DOHH2 (cell line): ENCODE data around the gene DCAF5.

Source experiments
- H3F3A ChIP-seq: fragments of 200-600 bp; sonication (generic), shearing (Covaris generic); 2 replicates; pipeline ENCODE4 v1.6.0; 2016; ENCODE audit warnings: antibody characterized with exemption, mild to moderate bottlenecking; ENCODE audit not compliant: control insufficient read depth, insufficient read depth
- H3K27ac ChIP-seq: fragments of 200-600 bp; sonication (generic); 2 replicates; pipeline ENCODE4 v1.5.1; 2014; ENCODE audit warnings: low read depth, mild to moderate bottlenecking, low read length, moderate library complexity
- H3K27me3 ChIP-seq: fragments of 200-600 bp; sonication (generic); 2 replicates; pipeline ENCODE4 v1.6.1; 2014; ENCODE audit warnings: mild to moderate bottlenecking, low read length, mixed read lengths; ENCODE audit not compliant: control insufficient read depth
- H3K36me3 ChIP-seq: fragments of 200-600 bp; sonication (generic); 2 replicates; pipeline ENCODE4 v1.6.1; 2014; ENCODE audit warnings: mild to moderate bottlenecking, low read length, moderate library complexity, mixed read lengths; ENCODE audit not compliant: control insufficient read depth
- H3K4me1 ChIP-seq: fragments of 200-600 bp; sonication (generic); 2 replicates; pipeline ENCODE4 v1.6.1; 2014; ENCODE audit warnings: mild to moderate bottlenecking, low read length, mixed read lengths; ENCODE audit not compliant: control insufficient read depth
- H3K4me2 ChIP-seq: fragments of 200-600 bp; sonication (generic); 2 replicates; pipeline ENCODE4 v1.6.0; 2014; ENCODE audit warnings: mild to moderate bottlenecking, low read length, moderate library complexity
- H3K4me3 ChIP-seq: fragments of 200-600 bp; sonication (generic); 2 replicates; pipeline ENCODE4 v1.5.1; 2014; ENCODE audit warnings: mild to moderate bottlenecking, low read length, mixed read lengths
- H3K79me2 ChIP-seq: fragments of 200-600 bp; sonication (generic); 2 replicates; pipeline ENCODE4 v1.6.1; 2014; ENCODE audit warnings: mild to moderate bottlenecking, low read length, mixed read lengths; ENCODE audit not compliant: control insufficient read depth
- H3K9me2 ChIP-seq: fragments of 200-600 bp; sonication (generic); replicated peaks from 2 replicates; pipeline ENCODE4 v1.6.1; 2014; ENCODE audit warnings: mild to moderate bottlenecking, low read length, mixed read lengths; ENCODE audit not compliant: control insufficient read depth
- H3K9me3 ChIP-seq: fragments of 200-600 bp; sonication (generic); 2 replicates; pipeline ENCODE4 v1.6.1; 2014; ENCODE audit warnings: antibody characterized with exemption, low read length, mixed read lengths; ENCODE audit not compliant: control insufficient read depth, insufficient read depth
- H4K20me1 ChIP-seq: fragments of 200-600 bp; sonication (generic); 2 replicates; pipeline ENCODE4 v1.6.0; 2014; ENCODE audit warnings: low read depth, mild to moderate bottlenecking, antibody characterized with exemption, low read length, moderate library complexity; ENCODE audit not compliant: control insufficient read depth, insufficient read depth
- EZH2phosphoT487 ChIP-seq: fragments of 200-600 bp; sonication (generic); IDR thresholded peaks from 2 replicates; pipeline ENCODE4 v1.6.1; 2017; ENCODE audit warnings: borderline replicate concordance, mild to moderate bottlenecking, antibody characterized with exemption, low read length, moderate library complexity, mixed read lengths
- TF ChIP-seq, protein P1 (sequence below): fragments of 200-600 bp; sonication (generic); IDR thresholded peaks from one replicate; pipeline ENCODE4 v1.5.1; 2014; ENCODE audit warnings: antibody characterized with exemption, mild to moderate bottlenecking, low read depth, low read length; ENCODE audit not compliant: poor library complexity, severe bottlenecking

Gene DCAF5

DNA sequence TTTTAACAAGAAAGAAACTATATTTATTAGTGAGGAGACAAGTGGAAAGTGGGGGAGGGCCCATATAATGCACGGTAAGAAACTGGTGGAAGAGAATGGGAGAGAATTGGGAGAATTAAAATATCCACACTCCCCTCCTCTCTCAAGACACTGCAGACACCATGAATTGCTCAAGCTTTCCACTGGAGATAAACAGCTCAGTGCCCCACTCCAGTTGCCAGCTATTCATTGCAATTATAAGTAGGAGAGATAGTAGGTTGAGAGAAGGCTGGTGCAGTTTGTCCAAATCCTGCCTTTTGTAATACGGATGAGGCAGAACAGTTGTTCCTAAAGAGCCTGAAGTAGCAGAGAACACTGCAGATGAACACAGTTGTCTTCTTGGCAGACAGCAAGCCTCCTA, 38.2 kb downstream of the DCAF5 start:
- Histone ChIP-seq H3F3A (no peaks in the 10 kb centered on the region), H3K36me3 (peaks cover 55% of the 10 kb centered on the region), H3K9me3 (no peaks in the 10 kb centered on the region), H3K4me2 (no peak overlapping the region), H3K27me3 (no peaks in the 10 kb centered on the region), H3K27ac (no peak overlapping the region), H3K9me2 (no peaks in the 10 kb centered on the region), H4K20me1 (0 out of 2 replicates have a peak, but pooled peaks cover 2% of the 10 kb centered on the region), H3K4me3 (no peak overlapping the region), H3K4me1 (peaks cover 6% of the 10 kb centered on the region; the same call in 1 of the 2 replicates), H3K79me2 (no peaks in the 10 kb centered on the region)
- TF ChIP-seq, protein P1, sequence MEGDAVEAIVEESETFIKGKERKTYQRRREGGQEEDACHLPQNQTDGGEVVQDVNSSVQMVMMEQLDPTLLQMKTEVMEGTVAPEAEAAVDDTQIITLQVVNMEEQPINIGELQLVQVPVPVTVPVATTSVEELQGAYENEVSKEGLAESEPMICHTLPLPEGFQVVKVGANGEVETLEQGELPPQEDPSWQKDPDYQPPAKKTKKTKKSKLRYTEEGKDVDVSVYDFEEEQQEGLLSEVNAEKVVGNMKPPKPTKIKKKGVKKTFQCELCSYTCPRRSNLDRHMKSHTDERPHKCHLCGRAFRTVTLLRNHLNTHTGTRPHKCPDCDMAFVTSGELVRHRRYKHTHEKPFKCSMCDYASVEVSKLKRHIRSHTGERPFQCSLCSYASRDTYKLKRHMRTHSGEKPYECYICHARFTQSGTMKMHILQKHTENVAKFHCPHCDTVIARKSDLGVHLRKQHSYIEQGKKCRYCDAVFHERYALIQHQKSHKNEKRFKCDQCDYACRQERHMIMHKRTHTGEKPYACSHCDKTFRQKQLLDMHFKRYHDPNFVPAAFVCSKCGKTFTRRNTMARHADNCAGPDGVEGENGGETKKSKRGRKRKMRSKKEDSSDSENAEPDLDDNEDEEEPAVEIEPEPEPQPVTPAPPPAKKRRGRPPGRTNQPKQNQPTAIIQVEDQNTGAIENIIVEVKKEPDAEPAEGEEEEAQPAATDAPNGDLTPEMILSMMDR, result no peak
- TF ChIP-seq EZH2phosphoT487, result no peak

DNA sequence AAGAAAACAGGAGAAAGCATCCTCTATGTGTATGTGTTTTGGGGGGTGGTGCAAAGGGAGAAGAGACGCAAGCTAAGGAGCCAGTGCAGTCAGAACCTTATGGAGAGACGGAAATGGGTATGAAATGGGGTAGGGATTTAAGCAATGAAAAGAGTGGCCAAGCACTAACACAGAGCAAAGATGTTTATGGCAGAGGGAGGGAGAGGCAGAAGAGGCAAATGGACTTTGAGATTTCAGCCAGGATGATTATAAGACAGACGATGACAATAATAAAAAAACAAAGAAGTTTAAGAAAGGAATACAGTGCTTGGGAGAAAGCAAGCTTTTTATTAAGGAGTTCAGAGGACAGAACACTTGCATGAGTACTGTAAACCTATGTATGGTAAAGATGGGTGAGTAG, 44.6 kb downstream of the DCAF5 start:
- H3K9me2 ChIP-seq, result no peaks in the 10 kb centered on the region
- H3K4me3 ChIP-seq, result no peak overlapping the region
- H4K20me1 ChIP-seq, result 0 out of 2 replicates have a peak, but pooled peaks cover 2% of the 10 kb centered on the region
- no peaks in the 10 kb centered on the region for H3F3A ChIP-seq
- H3K27ac ChIP-seq, result no peak overlapping the region
- no peak overlapping the region for H3K4me2 ChIP-seq
- no peaks in the 10 kb centered on the region for H3K9me3 ChIP-seq
- H3K79me2 ChIP-seq, result no peaks in the 10 kb centered on the region
- H3K27me3 ChIP-seq, result no peaks in the 10 kb centered on the region
- peaks cover 37% of the 10 kb centered on the region for H3K36me3 ChIP-seq
- TF ChIP-seq, protein P1, result no peak
- no peak for TF ChIP-seq EZH2phosphoT487
- no peaks in the 10 kb centered on the region for H3K4me1 ChIP-seq

DNA sequence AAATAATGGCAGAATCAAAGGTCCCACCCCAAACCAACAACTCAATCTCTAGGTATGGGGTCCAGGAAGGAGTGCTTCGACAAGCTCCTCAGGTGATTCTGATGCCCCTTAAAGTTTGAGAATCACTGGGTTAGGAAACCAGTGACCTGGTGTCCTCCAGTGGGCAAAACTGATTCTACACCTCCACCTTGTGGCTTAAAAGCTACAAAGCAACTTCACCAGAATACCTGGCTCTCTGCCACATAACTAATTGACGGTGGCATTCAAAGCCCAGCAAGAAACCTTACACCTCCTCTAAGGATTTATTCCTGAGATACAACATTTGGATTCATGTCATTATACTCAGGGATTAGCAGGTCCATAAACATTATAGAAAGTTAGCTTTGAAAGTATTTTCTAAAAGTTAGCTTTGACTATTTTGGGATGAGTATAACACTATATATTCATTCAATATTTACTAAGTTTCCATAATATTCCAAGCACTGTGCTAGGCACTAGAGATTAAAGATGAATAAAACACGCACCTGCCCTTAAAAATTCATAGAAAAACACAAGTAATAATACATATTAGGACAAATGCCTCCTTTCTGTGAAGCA, 45.4 kb downstream of the DCAF5 start:
- peaks cover 42% of the 10 kb centered on the region for H3K36me3 ChIP-seq
- no peaks in the 10 kb centered on the region for H3K9me2 ChIP-seq
- TF ChIP-seq EZH2phosphoT487, result no peak
- TF ChIP-seq, protein P1, result peak; percentile 68
- H4K20me1 ChIP-seq, result 0 out of 2 replicates have a peak, but pooled peaks cover 2% of the 10 kb centered on the region
- no peaks in the 10 kb centered on the region for H3K27me3 ChIP-seq
- no peaks in the 10 kb centered on the region for H3K4me1 ChIP-seq
- H3K4me3 ChIP-seq, result no peak overlapping the region
- H3F3A ChIP-seq, result no peaks in the 10 kb centered on the region
- no peaks in the 10 kb centered on the region for H3K9me3 ChIP-seq
- no peak overlapping the region for H3K4me2 ChIP-seq
- H3K79me2 ChIP-seq, result no peaks in the 10 kb centered on the region
- H3K27ac ChIP-seq, result no peak overlapping the region
